NT2/D1 (cell line): ENCODE measurements around the gene TBX5.

Experiments
- DNase-seq: peaks from one replicate; pipeline ENCODE4 v3.0.0-alpha.2; 2011; ENCODE audit warnings: low read depth, low spot score
- H3K27me3 ChIP-seq: 2 replicates; pipeline ENCODE4 v1.6.0; 2011; ENCODE audit warnings: mild to moderate bottlenecking; ENCODE audit not compliant: insufficient read length, insufficient read depth
- H3K36me3 ChIP-seq: 2 replicates; pipeline ENCODE4 v1.6.1; 2011; ENCODE audit warnings: mild to moderate bottlenecking, low read length, mixed read lengths; ENCODE audit not compliant: insufficient read depth, insufficient read length
- H3K4me1 ChIP-seq: 2 replicates; pipeline ENCODE4 v1.5.1; 2011; ENCODE audit not compliant: insufficient read depth, insufficient read length
- H3K4me3 ChIP-seq: 2 replicates; pipeline ENCODE4 v1.5.1; 2011; ENCODE audit warnings: low read depth; ENCODE audit not compliant: insufficient read length
- H3K9ac ChIP-seq: 2 replicates; pipeline ENCODE4 v1.6.0; 2011; ENCODE audit warnings: low read depth; ENCODE audit not compliant: insufficient read length
- H3K9me3 ChIP-seq: 2 replicates; pipeline ENCODE4 v1.5.1; 2011; ENCODE audit warnings: mild to moderate bottlenecking, low read length; ENCODE audit not compliant: insufficient read depth
- SUZ12 ChIP-seq: IDR thresholded peaks from 2 replicates; pipeline ENCODE4 v1.6.1; 2011; ENCODE audit not compliant: insufficient read length, insufficient read depth; ENCODE audit errors: extremely low read depth
- YY1 ChIP-seq: IDR thresholded peaks from 2 replicates; pipeline ENCODE4 v1.6.1; 2011; ENCODE audit not compliant: insufficient read length, insufficient read depth
- ZNF274 ChIP-seq: IDR thresholded peaks from 2 replicates; pipeline ENCODE4 v1.6.1; 2011; ENCODE audit warnings: mild to moderate bottlenecking, low read depth, low read length

TBX5 gene

GRCh38 chr12:114403011-114403689, 2.8 kb downstream of the TBX5 start:
- Histone ChIP-seq H3K4me1 (peaks cover 9% of the 10 kb centered on the region), H3K9me3 (no peaks in the 10 kb centered on the region), H3K36me3 (no peaks in the 10 kb centered on the region), H3K4me3 (no peak overlapping the region), H3K27me3 (peaks cover 100% of the 10 kb centered on the region), H3K9ac (no peak overlapping the region)
- no peak for DNase-seq
- TF ChIP-seq ZNF274 (no peak), SUZ12 (no peak), YY1 (no peak)

GRCh38 chr12:114402084-114402717, 3.7 kb downstream of the TBX5 start:
- no peaks in the 10 kb centered on the region for H3K36me3 ChIP-seq

GRCh38 chr12:114401328-114402083, 4.4 kb downstream of the TBX5 start:
- no peak overlapping the region for H3K9ac ChIP-seq
- no peak overlapping the region for H3K4me3 ChIP-seq
- TF ChIP-seq ZNF274 (no peak), SUZ12 (peak; percentile 53)
- no peaks in the 10 kb centered on the region for H3K36me3 ChIP-seq
- H3K4me1 ChIP-seq, result peaks cover 11% of the 10 kb centered on the region
- DNase-seq, result no peak
- H3K9me3 ChIP-seq, result no peaks in the 10 kb centered on the region
- peaks cover 100% of the 10 kb centered on the region for H3K27me3 ChIP-seq

More at GRCh38 chr12:114402084-114402717, 3.7 kb downstream of the TBX5 start:
- Histone ChIP-seq H3K9ac (no peak overlapping the region), H3K4me3 (no peak overlapping the region), H3K4me1 (peaks cover 8% of the 10 kb centered on the region), H3K9me3 (no peaks in the 10 kb centered on the region), H3K27me3 (peaks cover 100% of the 10 kb centered on the region)
- DNase-seq, result no peak
- no peak for TF ChIP-seq ZNF274
- TF ChIP-seq SUZ12, result no peak
- TF ChIP-seq YY1, result no peak

GRCh38 chr12:114400925-114401324, 5.0 kb downstream of the TBX5 start:
- no peak for DNase-seq
- no peak for TF ChIP-seq ZNF274
- peak; percentile 69 for TF ChIP-seq SUZ12
- Histone ChIP-seq H3K4me3 (peak overlapping the region; percentile 12), H3K36me3 (no peaks in the 10 kb centered on the region), H3K9me3 (no peaks in the 10 kb centered on the region), H3K4me1 (peaks cover 11% of the 10 kb centered on the region), H3K9ac (peak overlapping the region; percentile 45), H3K27me3 (peaks cover 100% of the 10 kb centered on the region)

- Histone ChIP-seq H3K27me3 (peaks cover 100% of the 10 kb centered on the region), H3K9ac (no peak overlapping the region), H3K4me1 (peaks cover 8% of the 10 kb centered on the region), H3K4me3 (no peak overlapping the region), H3K9me3 (no peaks in the 10 kb centered on the region), H3K36me3 (no peaks in the 10 kb centered on the region)
- no peak for DNase-seq
- no peak for TF ChIP-seq SUZ12
- no peak for TF ChIP-seq YY1
- TF ChIP-seq ZNF274, result no peak
Observed at GRCh38 chr12:114400361-114400811, 5.6 kb downstream of the TBX5 start.

- peaks cover 100% of the 10 kb centered on the region for H3K27me3 ChIP-seq
- peak overlapping the region; percentile 12 for H3K4me3 ChIP-seq
- no peak for TF ChIP-seq YY1
- TF ChIP-seq SUZ12, result peak; percentile 76
- no peaks in the 10 kb centered on the region for H3K36me3 ChIP-seq
- peaks cover 9% of the 10 kb centered on the region for H3K4me1 ChIP-seq
- peak; percentile 85 for DNase-seq
- H3K9me3 ChIP-seq, result no peaks in the 10 kb centered on the region
- no peak overlapping the region for H3K9ac ChIP-seq
Observed at GRCh38 chr12:114399664-114400211, 6.2 kb downstream of the TBX5 start.

GRCh38 chr12:114397978-114398881, 7.7 kb downstream of the TBX5 start:
- Histone ChIP-seq H3K4me1 (peaks cover 9% of the 10 kb centered on the region), H3K27me3 (peaks cover 100% of the 10 kb centered on the region), H3K9ac (no peak overlapping the region), H3K36me3 (no peaks in the 10 kb centered on the region), H3K4me3 (no peak overlapping the region), H3K9me3 (no peaks in the 10 kb centered on the region)
- no peak for DNase-seq
- TF ChIP-seq SUZ12 (peak; percentile 64), YY1 (no peak), ZNF274 (no peak)
